ENCODE results near the gene GRIN1.

The GRIN1 gene

GRCh38 chr9:137138722-137139467 lies at the start of gene GRIN1:
Gene GRIN1 (plus strand): TSS chr9:137139154. CDS start chr9:137139487, 333 bp downstream.
- ChIA-PET POLR2A (no interaction called here), CTCF (interaction anchor here (1.2 to 1.6 kb wide), 3 partner anchors 10 to 98 kb away, joined by 3 to 4 read pairs (median 4); no protein-coding TSS in a partner anchor)
- DNase-seq (ENCODE audit: low read depth, low spot score), result no peak
- H3K4me3 ChIP-seq (ENCODE audit: low read depth, low read length), result no peak within 1 kb of the TSS
- TF ChIP-seq, protein P1, sequence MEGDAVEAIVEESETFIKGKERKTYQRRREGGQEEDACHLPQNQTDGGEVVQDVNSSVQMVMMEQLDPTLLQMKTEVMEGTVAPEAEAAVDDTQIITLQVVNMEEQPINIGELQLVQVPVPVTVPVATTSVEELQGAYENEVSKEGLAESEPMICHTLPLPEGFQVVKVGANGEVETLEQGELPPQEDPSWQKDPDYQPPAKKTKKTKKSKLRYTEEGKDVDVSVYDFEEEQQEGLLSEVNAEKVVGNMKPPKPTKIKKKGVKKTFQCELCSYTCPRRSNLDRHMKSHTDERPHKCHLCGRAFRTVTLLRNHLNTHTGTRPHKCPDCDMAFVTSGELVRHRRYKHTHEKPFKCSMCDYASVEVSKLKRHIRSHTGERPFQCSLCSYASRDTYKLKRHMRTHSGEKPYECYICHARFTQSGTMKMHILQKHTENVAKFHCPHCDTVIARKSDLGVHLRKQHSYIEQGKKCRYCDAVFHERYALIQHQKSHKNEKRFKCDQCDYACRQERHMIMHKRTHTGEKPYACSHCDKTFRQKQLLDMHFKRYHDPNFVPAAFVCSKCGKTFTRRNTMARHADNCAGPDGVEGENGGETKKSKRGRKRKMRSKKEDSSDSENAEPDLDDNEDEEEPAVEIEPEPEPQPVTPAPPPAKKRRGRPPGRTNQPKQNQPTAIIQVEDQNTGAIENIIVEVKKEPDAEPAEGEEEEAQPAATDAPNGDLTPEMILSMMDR (IDR thresholded peaks at IDR 0.05; ENCODE audit: insufficient read depth, low read length, missing control alignments), result no peak

GRCh38 chr9:137089232-137089947 lies 49.6 kb upstream of the GRIN1 start:
- CTCF ChIA-PET, result interaction anchor here (0.8 to 17.0 kb wide), 4 partner anchors 21 to 304 kb away, joined by 3 to 208 read pairs (median 5); partner anchors contain the start of genes ABCA2 and SAPCD2
- TF ChIP-seq, protein P1 (IDR thresholded peaks at IDR 0.05; ENCODE audit: insufficient read depth, low read length, missing control alignments), result no peak
- DNase-seq (ENCODE audit: low read depth, low spot score), result no peak
- H3K4me3 ChIP-seq (ENCODE audit: low read depth, low read length), result no peak overlapping the region
- POLR2A ChIA-PET, result no interaction called here

- CTCF ChIA-PET, result interaction anchor here (0.7 to 1.7 kb wide), 4 partner anchors 9 to 32 kb away, joined by 3 to 4 read pairs (median 3); partner anchors contain the start of gene MAN1B1
- POLR2A ChIA-PET, result no interaction called here
- no peak for DNase-seq (ENCODE audit: low read depth, low spot score)
Observed at GRCh38 chr9:137095664-137096517, 43.1 kb upstream of the GRIN1 start.

DNA sequence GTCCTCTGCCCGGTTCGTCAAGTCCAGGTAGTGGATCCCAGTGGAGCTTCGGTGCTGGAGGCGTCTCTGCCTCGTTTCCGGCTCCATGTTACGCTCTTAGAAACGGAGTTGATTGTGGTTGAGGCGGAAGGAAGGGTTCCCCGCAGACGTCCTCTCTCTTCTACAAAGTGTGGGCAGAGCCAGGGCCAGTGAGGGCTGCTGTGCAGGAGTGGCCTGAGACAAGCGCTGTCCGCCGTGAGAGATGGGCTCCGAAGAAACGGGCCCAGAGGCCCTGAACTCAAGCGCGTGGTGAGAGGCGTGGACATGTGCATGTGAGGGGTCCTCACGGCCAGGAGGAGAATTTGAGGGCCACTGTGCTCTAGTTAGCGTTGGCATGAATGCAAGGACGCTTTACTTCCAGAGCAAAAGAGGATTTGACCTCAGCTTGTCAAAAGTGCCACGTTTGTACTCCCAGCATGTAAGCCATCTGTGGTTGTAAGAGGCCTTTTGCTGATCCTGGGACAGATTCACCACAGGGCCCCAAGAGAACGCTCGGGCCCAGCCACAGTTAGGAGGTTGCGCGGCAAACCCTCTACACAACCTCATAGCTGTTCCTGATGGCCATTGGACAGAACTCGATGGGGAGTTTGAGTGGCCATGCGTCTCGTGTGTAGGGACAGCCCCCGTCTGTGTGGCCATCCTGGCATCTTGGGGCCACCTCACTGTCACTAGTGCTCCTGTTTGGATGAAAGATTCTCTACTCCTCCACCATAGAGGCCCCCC lies 42.0 kb upstream of the GRIN1 start:
- H3K4me3 ChIP-seq (ENCODE audit: low read depth, low read length), result no peak overlapping the region
- ChIA-PET POLR2A (no interaction called here), CTCF (interaction anchor here (0.6 to 1.7 kb wide), 4 partner anchors 9 to 33 kb away, joined by 3 to 4 read pairs (median 3); partner anchors contain the start of gene MAN1B1)
- DNase-seq (ENCODE audit: low read depth, low spot score), result no peak
- TF ChIP-seq, protein P1 (IDR thresholded peaks at IDR 0.05; ENCODE audit: insufficient read depth, low read length, missing control alignments), result no peak

More at GRCh38 chr9:137095664-137096517, 43.1 kb upstream of the GRIN1 start:
- TF ChIP-seq, protein P1 (IDR thresholded peaks at IDR 0.05; ENCODE audit: insufficient read depth, low read length, missing control alignments), result peak; percentile 2
- no peak overlapping the region for H3K4me3 ChIP-seq (ENCODE audit: low read depth, low read length)

- DNase-seq (ENCODE audit: low read depth, low spot score), result no peak
- POLR2A ChIA-PET, result no interaction called here
- H3K4me3 ChIP-seq (ENCODE audit: low read depth, low read length), result no peak overlapping the region
- CTCF ChIA-PET, result interaction anchor here (0.6 to 1.0 kb wide), 2 partner anchors 8 to 11 kb away, joined by 3 read pairs; partner anchors contain the start of gene MAN1B1
- TF ChIP-seq, protein P1 (IDR thresholded peaks at IDR 0.05; ENCODE audit: insufficient read depth, low read length, missing control alignments), result no peak
Observed at GRCh38 chr9:137097761-137098462, 41.0 kb upstream of the GRIN1 start.

Measured in AG04449 (cell line).